CD14-positive monocyte (primary cell): ENCODE data around the gene CRX. TPM values are rescaled to one million over a fixed set of nuclear protein-coding genes. Genes with fewer than 3 reads are reported as not detected.
A peak's percentile ranks its signal among the peaks of the same experiment; 100 is the strongest.

Experiments used
- DNase-seq, 3 donors: peaks; one replicate each; pipeline ENCODE4 v3.0.0-alpha.2; 2011 to 2022
- H2AFZ ChIP-seq: 2 replicates; pipeline ENCODE4 v1.6.0; 2012; ENCODE audit warnings: mild to moderate bottlenecking, low read depth, low read length, inconsistent platforms; ENCODE audit not compliant: insufficient read depth, poor library complexity, severe bottlenecking
- H3K27ac ChIP-seq, 2 donors: 1 replicate in 1 of 2; 2 replicates in 1 of 2; pipeline ENCODE4 v1.5.1; 2012 to 2013; ENCODE audit warnings: low read length in 2 of 2, control low read depth in 1 of 2, inconsistent platforms in 1 of 2, low read depth in 1 of 2, mild to moderate bottlenecking in 1 of 2
- H3K27me3 ChIP-seq, 2 donors: one replicate each; pipeline versions ENCODE4 v1.6.0 to v1.6.1; 2011 to 2013; ENCODE audit warnings: low read length in 2 of 2; ENCODE audit not compliant: control insufficient read depth in 2 of 2, insufficient read depth in 2 of 2
- H3K36me3 ChIP-seq, 2 donors: replicated peaks in 1 of 2; 1 replicate in 1 of 2; 2 replicates in 1 of 2; pipeline versions ENCODE4 v1.5.1 to v1.6.1; 2012 to 2013; ENCODE audit warnings: low read length in 2 of 2, control low read depth in 1 of 2, inconsistent platforms in 1 of 2, mild to moderate bottlenecking in 1 of 2; ENCODE audit not compliant: insufficient read depth in 2 of 2, control insufficient read depth in 1 of 2
- H3K4me1 ChIP-seq, 2 donors: 1 replicate in 1 of 2; 2 replicates in 1 of 2; pipeline versions ENCODE4 v1.5.1 to v1.6.1; 2012 to 2013; ENCODE audit warnings: low read length in 2 of 2, control low read depth in 1 of 2, inconsistent platforms in 1 of 2, mild to moderate bottlenecking in 1 of 2, moderate library complexity in 1 of 2; ENCODE audit not compliant: insufficient read depth in 2 of 2, control insufficient read depth in 1 of 2
- H3K4me2 ChIP-seq: replicated peaks from 2 replicates; pipeline ENCODE3; 2012; ENCODE audit warnings: low read length, moderate library complexity, mild to moderate bottlenecking; ENCODE audit not compliant: poor library complexity, severe bottlenecking; ENCODE audit errors: extremely low read depth
- H3K4me3 ChIP-seq, 3 experiments: fragments of 200-600 bp in 1 of 3; sonication (generic) in 1 of 3; replicated peaks in 1 of 3; 1 replicate in 2 of 3; 2 replicates in 1 of 3; pipeline ENCODE4 v1.5.1; 2011 to 2013; ENCODE audit warnings: low read length in 3 of 3, mild to moderate bottlenecking in 3 of 3, control low read depth in 2 of 3, low read depth in 2 of 3, inconsistent platforms in 1 of 3, moderate library complexity in 1 of 3
- H3K79me2 ChIP-seq: 2 replicates; pipeline ENCODE4 v1.6.0; 2012; ENCODE audit warnings: mild to moderate bottlenecking, control low read depth, inconsistent platforms, low read length, moderate library complexity; ENCODE audit not compliant: insufficient read depth
- H3K9ac ChIP-seq: 2 replicates; pipeline ENCODE4 v1.6.0; 2017; ENCODE audit warnings: low read length, mild to moderate bottlenecking; ENCODE audit not compliant: insufficient read depth, poor library complexity, severe bottlenecking
- H3K9me3 ChIP-seq, 2 donors: replicated peaks in 1 of 2; 1 replicate in 1 of 2; 2 replicates in 1 of 2; pipeline versions ENCODE4 v1.5.1 to v1.6.1; 2012 to 2013; ENCODE audit warnings: low read length in 2 of 2, control low read depth in 1 of 2; ENCODE audit not compliant: control insufficient read depth in 1 of 2, insufficient read depth in 1 of 2
- H4K20me1 ChIP-seq: 2 replicates; pipeline ENCODE4 v1.6.0; 2012; ENCODE audit warnings: mild to moderate bottlenecking, low read length, control low read depth, moderate library complexity; ENCODE audit not compliant: insufficient read depth
- H3K27ac Mint-ChIP-seq, 7 donors: one replicate each; pipeline ENCODE4 v1.8.0; 2020; ENCODE audit warnings: mild to moderate bottlenecking in 7 of 7, mixed read lengths in 7 of 7, moderate library complexity in 6 of 7, inconsistent platforms in 2 of 7
- H3K27me3 Mint-ChIP-seq, 3 donors: one replicate each; pipeline ENCODE4 v1.8.0; 2021 to 2022; ENCODE audit warnings: low read depth in 3 of 3, mild to moderate bottlenecking in 3 of 3, mixed read lengths in 3 of 3, moderate library complexity in 3 of 3, inconsistent platforms in 1 of 3
- H3K36me3 Mint-ChIP-seq, 2 donors: one replicate each; pipeline ENCODE4 v1.8.0; 2020; ENCODE audit warnings: mixed read lengths in 2 of 2, inconsistent platforms in 1 of 2, mild to moderate bottlenecking in 1 of 2
- H3K4me1 Mint-ChIP-seq: one replicate; pipeline ENCODE4 v1.8.0; 2020; ENCODE audit warnings: mild to moderate bottlenecking, mixed read lengths
- H3K4me3 Mint-ChIP-seq, 2 donors: one replicate each; pipeline ENCODE4 v1.8.0; 2020; ENCODE audit warnings: mild to moderate bottlenecking in 2 of 2, mixed read lengths in 2 of 2, moderate library complexity in 1 of 2
- H3K9me3 Mint-ChIP-seq, 7 donors: one replicate each; pipeline ENCODE4 v1.8.0; 2020 to 2022; ENCODE audit warnings: mixed read lengths in 7 of 7, mild to moderate bottlenecking in 6 of 7, moderate library complexity in 6 of 7, inconsistent platforms in 2 of 7
- CTCF ChIP-seq: fragments of 200-600 bp; IDR thresholded peaks from one replicate; pipeline ENCODE4 v1.8.0; 2022; ENCODE audit warnings: antibody characterized with exemption, mild to moderate bottlenecking
- WGBS: methylation state at CpG from one replicate; pipeline ENCODE4 v1.1.5; 2013; ENCODE audit warnings: missing lambda C conversion rate; ENCODE audit not compliant: insufficient coverage; 5-methylcytosine and 5-hydroxymethylcytosine counted together
- intact Hi-C, 2 donors: fragments of 100-400 bp; cut with micrococcal nuclease; formaldehyde crosslinking; loops; one replicate each; pipeline versions ENCODE4 v1.15.0 to v1.15.1; 2023
- polyA plus RNA-seq, 3 donors: library from polyadenylated mRNA; depleted of rRNA in 1 of 3; unstranded in 2 of 3; stranded (reverse) in 1 of 3; fragments of 300-500 nt in 2 of 3; fragments of >200 nt in 1 of 3; fragmentation: Illumina TruSeq in 2 of 3; gene quantifications; 1 replicate in 2 of 3; 2 replicates in 1 of 3; pipeline ENCODE4 v1.2.3, GENCODE V29; 2012 to 2021

The CRX gene
- polyA plus RNA-seq, 3 donors, result not detected

- H3K27me3 ChIP-seq, result peaks cover 4 to 23% of the 10 kb centered on the region in 2 donors
- Mint-ChIP-seq H3K36me3 (no peaks in the 10 kb centered on the region), H3K27ac (no peak overlapping the region), H3K27me3 (peaks cover 27 to 48% (median 34%) of the 10 kb centered on the region in 3 donors), H3K4me3 (no peak overlapping the region), H3K9me3 (peaks cover 0 to 14% (median 6%) of the 10 kb centered on the region in 7 donors), H3K4me1 (peaks cover 11% of the 10 kb centered on the region)
- no peaks in the 10 kb centered on the region for H4K20me1 ChIP-seq
- H3K36me3 ChIP-seq, result no peaks in the 10 kb centered on the region
- H3K4me1 ChIP-seq, result no peaks in the 10 kb centered on the region
- H2AFZ ChIP-seq, result peak overlapping the region; percentile 42
- no peaks in the 10 kb centered on the region for H3K9me3 ChIP-seq
- H3K27ac ChIP-seq, result no peak overlapping the region
- H3K4me2 ChIP-seq, result no peak overlapping the region
- intact Hi-C loops, result no loop called here
- WGBS, result 58% methylated on average over 9 of the region's 10 CpGs
- no peak for TF ChIP-seq CTCF
- no peak overlapping the region for H3K4me3 ChIP-seq
- no peak overlapping the region for H3K9ac ChIP-seq
- DNase-seq, result no peak
- H3K79me2 ChIP-seq, result no peaks in the 10 kb centered on the region
Observed at GRCh38 chr19:47848425-47848822, 26.7 kb downstream of the CRX start.

- peaks cover 27 to 50% (median 34%) of the 10 kb centered on the region in 3 donors for H3K27me3 Mint-ChIP-seq
- H3K4me1 Mint-ChIP-seq, result peaks cover 11% of the 10 kb centered on the region
- H3K4me2 ChIP-seq, result no peak overlapping the region
- WGBS, result 6% methylated on average over 7 of the region's 22 CpGs
- no peaks in the 10 kb centered on the region for H3K36me3 Mint-ChIP-seq
- H4K20me1 ChIP-seq, result no peaks in the 10 kb centered on the region
- peak; percentile 60 for TF ChIP-seq CTCF
- no peak overlapping the region for H3K4me3 ChIP-seq
- H3K79me2 ChIP-seq, result no peaks in the 10 kb centered on the region
- no peaks in the 10 kb centered on the region for H3K36me3 ChIP-seq
- no peak overlapping the region for H3K27ac ChIP-seq
- no peak overlapping the region for H3K9ac ChIP-seq
- H3K9me3 Mint-ChIP-seq, result peaks cover 0 to 14% (median 6%) of the 10 kb centered on the region in 7 donors
- intact Hi-C loops, result no loop called here
- no peaks in the 10 kb centered on the region for H3K9me3 ChIP-seq
- H3K27me3 ChIP-seq, result peaks cover 4 to 23% of the 10 kb centered on the region in 2 donors
- no peak overlapping the region for H3K27ac Mint-ChIP-seq
- peak in 2 of 3 donors; percentile 5 to 21 for DNase-seq
- peak overlapping the region in 1 of 2 donors; percentile 55 for H3K4me3 Mint-ChIP-seq
- H3K4me1 ChIP-seq, result no peaks in the 10 kb centered on the region
- peak overlapping the region; percentile 42 for H2AFZ ChIP-seq
Observed at GRCh38 chr19:47848823-47849473, 27.2 kb downstream of the CRX start.
